ENCODE measurements around the gene KIAA0513.
A peak's percentile ranks its signal among the peaks of the same experiment; 100 is the strongest.

KIAA0513 gene

DNA sequence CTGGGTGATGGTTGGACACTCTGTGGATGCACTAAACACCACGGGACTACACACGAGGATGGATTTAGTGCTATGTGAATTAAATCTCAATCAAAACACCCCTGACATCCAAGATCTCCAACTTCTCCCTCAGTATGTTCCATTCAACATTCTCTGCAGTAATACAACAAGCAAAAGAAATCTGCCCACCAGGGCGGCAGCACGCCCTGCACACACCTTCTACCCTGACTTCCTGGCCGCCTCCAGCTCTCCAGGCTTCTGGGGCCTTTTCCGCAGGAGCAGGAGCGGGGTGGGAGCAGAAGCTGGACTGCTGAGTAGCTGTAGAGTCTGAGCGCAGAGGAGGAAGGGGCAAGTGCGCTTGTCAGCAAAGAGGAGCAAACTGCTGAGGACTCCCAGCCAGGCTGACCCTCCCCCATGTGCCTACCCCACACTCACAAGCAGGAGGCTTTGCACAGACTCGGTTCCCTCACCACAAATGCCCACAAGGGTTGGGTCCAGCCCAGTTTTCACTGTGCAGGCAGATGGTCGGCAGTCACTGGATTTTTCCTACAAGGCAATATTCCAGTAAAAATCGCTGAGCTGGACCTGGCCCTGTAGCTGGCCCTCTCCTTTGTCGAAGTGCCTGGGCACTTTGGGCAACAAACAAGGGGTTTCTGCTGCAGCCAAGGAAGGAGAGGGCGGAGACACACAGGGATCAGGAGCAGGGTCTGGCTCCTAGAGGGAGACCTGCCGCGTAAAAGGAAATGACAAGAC, 39.1 kb upstream of the KIAA0513 start:
- no peak for TF ChIP-seq ZFX (IDR thresholded peaks at IDR 0.05)
- no peak overlapping the region for H3K27ac ChIP-seq

DNA sequence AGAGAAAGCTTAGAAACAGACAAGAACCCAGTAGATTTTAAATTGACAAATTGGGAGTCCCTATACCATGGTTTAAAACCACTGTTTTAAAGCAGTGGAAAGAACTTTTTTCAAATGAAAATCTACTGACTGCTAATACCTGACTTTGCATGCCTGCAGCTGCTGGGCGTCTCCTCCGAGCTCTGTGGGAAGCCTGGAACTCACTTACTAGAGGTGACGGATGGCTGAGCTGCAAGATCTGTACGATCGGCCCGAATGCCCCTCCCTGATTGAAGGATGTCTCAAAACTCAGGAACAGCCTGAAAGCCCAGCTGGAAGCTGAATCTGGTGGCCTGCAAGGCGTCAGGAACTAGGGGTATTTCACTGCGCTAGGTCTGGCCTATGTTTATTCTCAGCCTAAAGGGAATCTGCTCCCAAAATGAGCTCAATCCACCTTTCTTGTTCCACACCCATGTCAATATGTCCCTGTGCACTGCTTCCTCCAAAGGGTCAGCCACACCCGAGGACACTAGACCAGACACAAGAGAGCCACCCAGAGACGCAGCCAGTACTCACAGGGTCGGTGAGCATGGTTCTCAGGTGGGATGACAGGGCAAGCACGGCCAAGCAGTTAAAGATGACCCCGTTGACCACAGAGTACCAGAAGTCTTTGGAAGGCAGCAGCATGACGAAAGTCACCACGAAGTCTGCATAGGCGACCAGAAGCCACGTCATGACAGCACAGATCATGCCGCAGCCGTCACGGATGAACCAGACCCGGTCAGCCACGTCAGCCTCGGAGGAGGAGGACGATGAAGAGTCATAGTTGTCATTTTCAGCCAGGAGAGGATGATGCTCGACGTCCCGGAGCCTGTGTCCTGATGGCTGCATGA, 37.6 kb upstream of the KIAA0513 start:
- no peak for TF ChIP-seq ZFX (IDR thresholded peaks at IDR 0.05)
- TF ChIP-seq, protein P1, sequence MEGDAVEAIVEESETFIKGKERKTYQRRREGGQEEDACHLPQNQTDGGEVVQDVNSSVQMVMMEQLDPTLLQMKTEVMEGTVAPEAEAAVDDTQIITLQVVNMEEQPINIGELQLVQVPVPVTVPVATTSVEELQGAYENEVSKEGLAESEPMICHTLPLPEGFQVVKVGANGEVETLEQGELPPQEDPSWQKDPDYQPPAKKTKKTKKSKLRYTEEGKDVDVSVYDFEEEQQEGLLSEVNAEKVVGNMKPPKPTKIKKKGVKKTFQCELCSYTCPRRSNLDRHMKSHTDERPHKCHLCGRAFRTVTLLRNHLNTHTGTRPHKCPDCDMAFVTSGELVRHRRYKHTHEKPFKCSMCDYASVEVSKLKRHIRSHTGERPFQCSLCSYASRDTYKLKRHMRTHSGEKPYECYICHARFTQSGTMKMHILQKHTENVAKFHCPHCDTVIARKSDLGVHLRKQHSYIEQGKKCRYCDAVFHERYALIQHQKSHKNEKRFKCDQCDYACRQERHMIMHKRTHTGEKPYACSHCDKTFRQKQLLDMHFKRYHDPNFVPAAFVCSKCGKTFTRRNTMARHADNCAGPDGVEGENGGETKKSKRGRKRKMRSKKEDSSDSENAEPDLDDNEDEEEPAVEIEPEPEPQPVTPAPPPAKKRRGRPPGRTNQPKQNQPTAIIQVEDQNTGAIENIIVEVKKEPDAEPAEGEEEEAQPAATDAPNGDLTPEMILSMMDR (conservative IDR thresholded peaks at IDR 0.05) = no peak
- H3K27ac ChIP-seq = no peak overlapping the region

DNA sequence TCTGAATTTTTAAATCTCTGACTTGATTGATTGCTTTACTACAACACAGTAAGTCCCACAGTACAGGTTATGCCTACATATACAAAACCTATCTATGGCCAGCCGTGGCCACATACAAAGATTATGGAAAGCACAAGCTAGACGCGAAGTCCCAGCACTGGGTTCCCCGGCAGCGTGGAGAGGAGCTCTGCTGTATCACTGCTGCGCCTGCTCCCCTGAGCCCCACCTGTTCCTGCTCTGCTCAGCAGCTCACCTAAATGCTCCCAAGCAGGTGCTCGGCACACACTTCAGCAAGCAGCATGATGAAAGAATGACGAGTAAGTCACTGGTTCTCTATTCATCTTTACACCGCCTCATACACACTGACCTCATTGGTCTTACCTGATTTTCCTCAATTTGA, 36.8 kb upstream of the KIAA0513 start:
- H3K27ac ChIP-seq = no peak overlapping the region
- TF ChIP-seq ZFX (IDR thresholded peaks at IDR 0.05) = no peak
- TF ChIP-seq, protein P1 (conservative IDR thresholded peaks at IDR 0.05) = no peak

DNA sequence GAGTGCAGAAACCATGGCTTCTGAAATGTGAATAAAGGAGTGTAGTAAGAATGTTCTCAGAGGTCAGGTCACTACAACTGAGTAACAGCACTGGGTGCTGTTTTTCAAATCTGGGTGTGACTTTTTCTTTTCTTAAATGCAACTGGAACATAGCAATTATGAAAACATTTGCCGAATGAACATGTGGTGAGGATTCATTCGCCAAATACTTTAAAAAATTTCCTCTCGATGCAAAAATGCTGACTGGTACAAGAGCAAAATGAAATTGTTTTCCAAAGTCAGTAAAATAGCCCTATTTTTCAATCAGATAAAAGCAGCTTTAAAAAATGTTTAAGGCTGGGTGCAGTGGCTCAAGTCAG, 34.9 kb upstream of the KIAA0513 start:
- TF ChIP-seq ZFX (IDR thresholded peaks at IDR 0.05) = no peak
- TF ChIP-seq, protein P1 (conservative IDR thresholded peaks at IDR 0.05) = no peak
- H3K27ac ChIP-seq = no peak overlapping the region

DNA sequence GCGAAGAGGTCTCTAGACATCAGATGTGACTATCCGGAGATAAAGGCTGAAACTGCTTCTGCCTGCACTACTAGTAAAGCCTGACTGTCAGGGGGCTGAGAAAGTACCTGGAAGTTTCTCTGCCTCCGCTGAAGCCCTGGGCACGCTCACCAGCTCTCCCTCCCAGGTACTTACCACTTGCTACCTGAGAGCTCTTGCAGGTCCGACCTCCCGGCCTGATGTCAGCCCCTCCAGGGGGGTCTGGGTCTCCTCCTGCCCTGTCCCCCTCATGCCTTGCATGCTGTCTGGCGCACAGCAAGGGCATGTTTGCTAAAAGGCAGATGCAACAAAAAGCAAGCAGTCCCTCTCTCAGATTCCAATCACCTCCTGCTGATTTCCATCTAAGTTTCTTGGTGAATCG, 33.7 kb upstream of the KIAA0513 start:
- peak overlapping the region; percentile 46 for H3K27ac ChIP-seq
- TF ChIP-seq ZFX (IDR thresholded peaks at IDR 0.05) = no peak
- TF ChIP-seq, protein P1 (conservative IDR thresholded peaks at IDR 0.05) = no peak

DNA sequence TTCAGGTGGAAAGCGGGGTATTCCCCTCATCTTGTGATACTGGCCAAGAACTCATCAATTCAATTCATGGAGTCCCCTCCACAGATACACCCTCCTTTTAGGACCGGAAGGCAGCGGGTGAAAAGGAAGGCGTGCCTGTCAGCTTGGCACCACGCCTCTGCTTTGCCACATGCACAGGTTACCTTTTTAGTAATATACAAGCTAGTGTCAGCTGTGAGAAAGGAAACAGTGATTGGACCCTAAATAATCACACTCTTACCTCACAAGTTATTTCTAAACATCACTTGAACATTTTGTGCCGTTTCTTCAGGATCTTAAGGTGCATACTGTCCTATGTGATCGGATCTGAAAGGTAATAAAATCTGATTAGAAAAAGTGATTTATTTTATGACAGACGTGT, 31.9 kb upstream of the KIAA0513 start:
- TF ChIP-seq, protein P1 (conservative IDR thresholded peaks at IDR 0.05) = no peak
- TF ChIP-seq ZFX (IDR thresholded peaks at IDR 0.05) = no peak
- H3K27ac ChIP-seq = peak overlapping the region; percentile 46

DNA sequence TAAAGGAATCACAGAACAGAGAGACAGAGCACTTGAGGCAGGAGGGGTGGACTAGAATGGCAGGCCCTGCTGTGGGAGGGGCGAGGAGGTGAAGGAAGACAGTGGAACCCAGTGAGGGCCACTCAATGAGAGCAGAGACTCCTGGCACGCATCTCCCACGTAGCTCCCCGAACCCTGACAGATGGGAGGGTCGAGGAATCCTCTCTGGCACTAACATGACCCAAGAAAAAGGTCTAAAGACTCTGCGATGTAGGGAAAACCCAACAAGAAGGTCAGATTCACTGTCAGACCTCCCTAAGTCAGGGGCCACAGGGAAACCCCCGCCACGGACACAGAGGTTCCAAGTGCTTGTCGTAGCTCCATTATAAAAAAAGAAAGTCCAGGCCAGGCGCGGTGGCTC, 31.2 kb upstream of the KIAA0513 start:
- TF ChIP-seq ZFX (IDR thresholded peaks at IDR 0.05) = no peak
- TF ChIP-seq, protein P1 (conservative IDR thresholded peaks at IDR 0.05) = no peak
- no peak overlapping the region for H3K27ac ChIP-seq
